Erythroblast (primary cell): ENCODE measurements around the gene RNF31.

ENCODE experiments used
- DNase-seq, 2 experiments: peaks; one replicate each; lab custom pipeline; 2025; lab: John Stamatoyannopoulos, UW
- GATA1 ChIP-seq: IDR thresholded peaks from 2 replicates; pipeline ENCODE4 v1.6.1; 2011; ENCODE audit warnings: low read depth, mild to moderate bottlenecking, control low read depth, low read length, moderate library complexity
- POLR2A ChIP-seq: IDR thresholded peaks from 2 replicates; pipeline ENCODE4 v1.6.1; 2011; ENCODE audit warnings: mild to moderate bottlenecking, low read length

Gene RNF31

GRCh38 chr14:24126939-24127338, 20.4 kb upstream of the RNF31 start:
- TF ChIP-seq POLR2A = no peak
- TF ChIP-seq GATA1 = no peak
- no peak for DNase-seq

GRCh38 chr14:24127673-24128072, 19.6 kb upstream of the RNF31 start:
- TF ChIP-seq POLR2A = no peak
- TF ChIP-seq GATA1 = no peak
- DNase-seq = no peak

GRCh38 chr14:24129410-24129998, 17.8 kb upstream of the RNF31 start:
- TF ChIP-seq GATA1 = no peak
- no peak for TF ChIP-seq POLR2A
- DNase-seq = no peak

- TF ChIP-seq POLR2A (no peak), GATA1 (no peak)
- no peak for DNase-seq
Observed at GRCh38 chr14:24130380-24130716, 16.9 kb upstream of the RNF31 start, which contains the start of gene FITM1. FITM1 (plus strand) TSS chr14:24130659; CDS start chr14:24131564, 905 bp downstream.

- TF ChIP-seq GATA1 (no peak), POLR2A (no peak)
Observed at GRCh38 chr14:24130717-24131548, 16.4 kb upstream of the RNF31 start.

GRCh38 chr14:24131549-24131966, 15.7 kb upstream of the RNF31 start:
- DNase-seq = no peak
- TF ChIP-seq POLR2A (no peak), GATA1 (no peak)

More at GRCh38 chr14:24130717-24131548, 16.4 kb upstream of the RNF31 start:
- no peak for DNase-seq

- no peak for TF ChIP-seq POLR2A
- TF ChIP-seq GATA1 = no peak
- DNase-seq = no peak
Observed at GRCh38 chr14:24132061-24132685, 15.1 kb upstream of the RNF31 start.

- no peak for DNase-seq
- no peak for TF ChIP-seq GATA1
- no peak for TF ChIP-seq POLR2A
Observed at GRCh38 chr14:24132976-24133375, 14.3 kb upstream of the RNF31 start.

- DNase-seq = no peak
- TF ChIP-seq POLR2A (no peak), GATA1 (no peak)
Observed at GRCh38 chr14:24133735-24134134, 13.6 kb upstream of the RNF31 start.

- no peak for DNase-seq
- TF ChIP-seq GATA1 (no peak), POLR2A (no peak)
Observed at GRCh38 chr14:24135584-24135833, 11.8 kb upstream of the RNF31 start.

GRCh38 chr14:24135834-24136683, 11.2 kb upstream of the RNF31 start, which contains the start of gene PSME1:
PSME1 (plus strand) TSS chr14:24136194; CDS start chr14:24136263, 69 bp downstream.
- TF ChIP-seq GATA1 (no peak), POLR2A (peak; percentile 68)
- DNase-seq = peak; percentile 95 to 98

- no peak for DNase-seq
- TF ChIP-seq GATA1 = no peak
- TF ChIP-seq POLR2A = no peak
Observed at GRCh38 chr14:24136684-24137528, 10.4 kb upstream of the RNF31 start.

GRCh38 chr14:24137529-24138395, 9.5 kb upstream of the RNF31 start:
- DNase-seq = no peak
- TF ChIP-seq GATA1 = no peak
- TF ChIP-seq POLR2A = no peak
